GM18870 (cell line): Measurements from ENCODE around the gene EMC6.

Experiments
- ATAC-seq: cut with Tn5 transposase; IDR thresholded peaks from one replicate; pipeline ENCODE4 v1.9.1; 2021; ENCODE audit warnings: moderate library complexity; ENCODE audit not compliant: unreplicated experiment

The EMC6 gene

DNA sequence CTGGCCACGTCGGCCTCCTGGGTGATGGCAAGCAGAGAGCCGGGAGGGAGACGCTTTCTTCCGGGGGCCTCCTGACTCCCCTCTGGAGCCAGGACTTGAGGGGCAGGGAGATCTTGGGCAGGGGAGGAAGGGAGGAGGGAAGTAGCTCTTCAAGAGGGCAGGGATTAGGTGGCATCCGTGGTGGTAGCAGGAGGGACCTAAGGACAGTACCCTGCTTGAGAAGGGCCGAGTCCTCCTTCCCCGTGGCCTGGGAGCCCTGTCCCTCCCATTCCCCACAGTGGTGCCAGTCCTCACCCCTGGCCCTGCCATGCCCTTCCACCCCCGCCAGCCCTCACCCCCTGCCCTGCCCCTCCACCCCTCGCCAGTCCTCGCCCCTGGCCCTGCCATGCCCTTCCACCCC is 12.8 kb upstream of the EMC6 start:
- no peak for ATAC-seq

DNA sequence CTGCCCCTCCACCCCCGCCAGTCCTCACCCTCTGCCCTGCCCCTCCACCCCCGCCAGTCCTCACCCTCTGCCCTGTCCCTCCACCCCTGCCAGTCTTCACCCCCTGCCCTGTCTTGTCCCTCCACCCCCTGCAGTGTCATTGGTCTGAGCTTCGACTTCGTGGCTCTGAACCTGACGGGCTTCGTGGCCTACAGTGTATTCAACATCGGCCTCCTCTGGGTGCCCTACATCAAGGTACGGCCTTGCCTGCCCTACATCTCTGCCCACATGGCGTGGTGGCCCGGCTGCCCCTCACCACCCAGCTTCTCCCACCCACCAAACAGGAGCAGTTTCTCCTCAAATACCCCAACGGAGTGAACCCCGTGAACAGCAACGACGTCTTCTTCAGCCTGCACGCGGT is 12.3 kb upstream of the EMC6 start:
- no peak for ATAC-seq

DNA sequence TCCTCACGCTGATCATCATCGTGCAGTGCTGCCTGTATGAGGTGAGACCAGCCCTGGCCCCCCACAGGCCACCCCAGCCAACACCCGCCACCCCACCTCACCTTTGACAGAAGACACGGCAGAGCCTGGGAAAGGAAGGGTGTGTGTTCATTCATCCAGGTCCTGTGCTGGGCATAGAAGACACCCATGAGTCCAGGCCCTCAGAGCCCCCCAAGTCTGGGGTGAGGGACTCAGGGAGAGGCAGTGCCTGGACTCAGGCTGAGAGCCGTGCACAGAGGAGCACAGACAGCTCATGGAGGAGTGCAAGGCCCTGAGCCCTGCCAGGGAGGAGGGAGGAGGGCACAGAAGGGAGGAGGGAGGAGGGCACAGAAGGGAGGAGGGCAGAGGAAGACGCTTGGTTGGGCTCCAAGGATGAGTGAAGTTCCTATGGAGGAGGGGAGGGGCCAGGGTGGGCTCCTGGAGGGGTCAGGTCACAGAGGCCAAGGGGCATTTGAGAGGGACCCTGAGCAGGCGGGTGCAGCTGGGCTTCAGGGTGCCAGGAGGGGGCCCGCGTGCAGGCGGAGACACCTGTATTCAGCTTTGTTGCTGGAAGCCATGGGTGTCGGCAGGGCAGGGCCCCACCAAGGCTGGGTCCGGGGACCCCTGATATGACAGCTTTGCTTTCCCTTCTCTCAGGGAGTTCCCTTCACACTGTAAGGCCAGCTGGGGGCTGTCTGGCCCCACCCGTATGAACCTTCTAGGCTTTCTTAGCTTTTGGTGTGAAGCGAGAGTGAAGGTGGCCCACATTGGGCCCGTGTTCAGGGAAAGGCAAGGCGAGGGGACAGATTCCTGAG is 11.6 kb upstream of the EMC6 start:
- no peak for ATAC-seq

DNA sequence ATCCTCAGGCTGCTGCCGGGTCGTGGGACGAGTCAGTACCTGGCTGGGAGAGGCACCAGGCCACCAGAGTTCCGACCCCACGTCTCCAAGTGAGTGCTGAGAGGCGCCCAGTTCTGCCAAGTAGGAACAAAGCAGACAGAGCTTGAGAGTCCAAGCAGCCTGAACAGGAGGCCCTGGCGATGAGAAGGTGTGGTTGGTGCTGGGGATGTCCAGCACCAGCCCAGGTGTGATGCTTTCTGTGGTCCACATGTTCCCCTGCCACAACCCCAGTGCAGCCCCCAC is 11.1 kb upstream of the EMC6 start:
- no peak for ATAC-seq

DNA sequence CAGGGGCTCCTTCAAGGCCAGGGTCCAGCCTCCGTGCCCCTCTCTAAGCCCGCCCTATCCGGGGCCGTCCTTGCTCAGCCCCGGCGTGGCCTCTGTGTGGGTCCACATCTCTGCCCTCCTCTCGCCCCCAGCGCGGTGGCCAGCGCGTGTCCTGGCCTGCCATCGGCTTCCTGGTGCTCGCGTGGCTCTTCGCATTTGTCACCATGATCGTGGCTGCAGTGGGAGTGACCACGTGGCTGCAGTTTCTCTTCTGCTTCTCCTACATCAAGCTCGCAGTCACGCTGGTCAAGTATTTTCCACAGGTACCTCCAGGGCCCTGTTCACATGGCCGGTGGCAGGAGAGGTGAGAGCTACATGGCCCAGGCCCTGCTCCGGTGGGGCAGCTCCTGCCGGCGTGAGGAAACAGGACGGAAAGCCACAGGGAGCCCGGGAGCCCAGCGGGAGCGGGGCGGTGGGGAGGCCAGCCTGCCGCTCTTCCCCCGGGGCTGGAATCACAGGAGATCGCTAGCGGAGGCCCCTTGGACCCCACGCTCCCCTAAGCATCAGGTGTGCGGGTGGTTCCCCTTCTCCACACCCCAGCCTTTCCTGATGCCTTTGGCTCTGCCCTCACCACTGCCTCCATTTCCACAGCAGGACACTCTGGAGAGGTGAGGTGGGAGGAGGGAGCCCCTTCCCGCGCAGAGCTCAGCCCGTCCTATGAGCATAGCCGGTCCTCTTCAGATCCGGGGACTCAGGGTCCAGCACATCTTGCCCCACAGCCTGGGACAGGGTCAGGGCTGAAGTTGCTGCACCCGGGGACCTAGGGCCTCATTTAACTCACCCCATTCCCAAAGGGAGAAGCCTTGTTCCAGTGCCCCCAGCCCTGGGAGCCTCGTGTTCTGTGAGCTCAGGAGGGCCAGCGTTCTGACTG is 10.5 kb upstream of the EMC6 start:
- no peak for ATAC-seq

DNA sequence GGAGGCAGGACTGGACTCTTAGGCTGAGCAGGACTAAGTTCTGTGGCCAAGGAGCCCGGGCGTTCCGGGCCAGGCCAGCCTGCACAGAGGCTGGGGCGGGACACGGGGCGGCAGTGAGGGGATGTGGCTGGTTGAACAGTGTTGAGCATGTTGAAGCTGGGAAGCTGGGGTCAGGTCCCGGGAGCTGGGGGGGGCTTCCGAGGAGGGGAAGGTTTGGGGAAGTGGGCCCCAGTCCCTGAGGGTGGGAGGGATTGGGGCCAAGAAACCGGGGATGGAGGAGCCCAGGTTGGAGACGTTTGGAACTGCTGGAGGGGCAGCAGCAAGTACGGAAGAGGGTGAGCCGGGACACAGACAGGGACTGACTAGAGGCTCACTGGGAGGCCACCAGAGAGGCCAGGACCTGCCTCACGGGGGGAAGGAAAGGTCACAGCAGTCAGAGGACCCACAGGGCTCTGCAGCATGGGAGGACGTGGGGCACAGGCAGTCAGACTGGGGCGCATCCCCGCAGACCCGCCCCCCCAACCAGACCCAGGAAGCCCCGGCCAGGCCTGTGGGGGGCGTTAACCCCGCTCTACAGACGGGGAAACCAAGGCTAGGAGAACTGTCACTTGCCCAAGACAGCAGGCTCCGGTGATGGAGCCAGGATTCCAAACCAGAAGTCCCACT is 9.7 kb upstream of the EMC6 start:
- no peak for ATAC-seq

DNA sequence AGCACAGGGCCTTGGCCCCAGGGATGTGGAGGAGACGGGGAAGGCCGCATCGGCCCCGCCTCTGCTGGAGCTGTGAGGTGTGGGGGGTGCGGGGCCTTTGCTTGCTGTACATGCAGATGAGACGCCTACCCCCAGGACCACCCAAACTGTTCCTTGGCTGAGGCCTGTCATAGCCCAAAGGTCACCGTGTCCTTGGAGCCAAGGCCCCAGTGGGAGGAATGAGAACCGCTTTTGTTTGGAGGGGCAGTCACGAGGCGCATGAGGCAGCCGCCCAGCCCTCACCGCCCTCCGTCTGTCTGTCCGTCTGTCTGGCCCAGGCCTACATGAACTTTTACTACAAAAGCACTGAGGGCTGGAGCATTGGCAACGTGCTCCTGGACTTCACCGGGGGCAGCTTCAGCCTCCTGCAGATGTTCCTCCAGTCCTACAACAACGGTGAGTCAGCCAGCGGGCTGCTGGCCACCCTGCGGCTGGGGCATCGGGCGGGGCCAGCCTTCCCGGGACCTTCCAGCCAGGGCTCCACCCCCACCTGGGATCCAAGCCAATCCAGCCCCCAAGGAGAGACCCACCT is 9.0 kb upstream of the EMC6 start:
- ATAC-seq, result no peak

DNA sequence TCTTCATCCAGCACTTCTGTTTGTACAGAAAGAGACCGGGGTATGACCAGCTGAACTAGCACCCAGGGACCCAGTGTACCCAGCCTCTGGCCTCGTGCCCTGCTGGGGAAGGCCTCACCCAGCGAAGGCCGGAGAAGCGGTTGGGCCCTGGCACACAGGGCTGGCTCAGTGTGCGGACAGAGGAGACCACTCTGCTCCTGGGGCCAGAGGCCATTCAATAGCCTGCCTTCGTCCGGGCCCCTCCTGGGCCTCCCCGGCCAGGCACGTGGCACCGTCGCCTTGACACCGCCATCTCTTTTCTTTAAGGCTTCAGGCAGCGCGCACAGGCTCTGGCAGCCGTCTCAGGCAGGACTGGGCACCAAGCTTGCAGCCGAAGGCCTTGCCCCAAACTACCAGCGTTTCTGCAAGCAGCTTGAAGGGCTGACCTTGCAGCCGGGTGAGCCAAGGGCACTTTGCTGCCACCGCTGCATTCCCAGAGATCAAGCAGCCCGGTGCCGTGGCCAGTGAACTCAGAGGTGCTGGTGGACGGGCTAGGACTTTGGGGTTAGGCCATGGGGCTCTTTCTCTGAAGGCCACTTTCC is 8.2 kb upstream of the EMC6 start:
- ATAC-seq, result no peak

DNA sequence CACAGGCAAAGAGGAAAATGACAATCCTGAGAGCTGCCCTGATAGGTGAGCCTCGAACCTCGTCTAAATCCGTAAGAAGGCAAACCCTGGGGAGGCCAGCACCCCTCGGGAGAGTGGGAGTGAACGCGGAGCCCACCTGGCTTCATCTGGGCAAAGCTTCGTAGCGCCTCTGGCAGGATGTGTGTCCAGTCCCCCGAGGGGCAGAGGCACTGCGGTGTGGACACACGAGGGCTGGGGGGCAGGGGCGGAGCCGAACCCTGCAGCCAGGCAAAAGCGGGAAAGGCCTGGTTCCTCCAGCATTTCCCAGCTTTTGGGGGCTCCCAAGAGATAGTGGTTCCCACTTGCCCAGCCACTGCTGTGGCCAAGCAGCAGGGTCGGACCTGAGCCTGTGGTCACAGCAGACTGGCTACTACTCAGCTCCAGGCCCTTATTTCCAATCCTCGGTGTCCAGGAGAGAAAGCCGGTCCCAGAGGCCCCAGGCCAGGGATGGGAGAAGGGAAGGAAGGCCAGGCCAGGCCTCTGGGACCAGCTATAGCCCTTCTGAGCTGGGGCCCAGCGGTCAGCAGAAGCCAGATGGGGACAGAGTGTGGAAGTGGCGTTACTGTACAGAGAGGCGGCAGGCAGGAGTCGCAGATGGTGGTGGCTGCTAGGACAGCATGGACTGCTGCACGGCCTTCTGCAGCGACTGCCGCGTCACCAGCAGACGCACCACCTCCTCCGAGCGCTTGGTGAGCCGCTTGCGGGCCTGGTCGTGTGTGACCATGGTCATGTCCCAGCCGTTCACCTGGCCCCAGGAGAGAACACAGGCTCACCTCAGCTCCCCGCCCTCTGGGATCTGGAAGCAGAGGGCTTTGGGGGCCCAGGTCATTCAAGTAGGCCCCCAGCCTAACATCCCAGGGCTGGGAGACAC is 5.3 kb upstream of the EMC6 start:
- ATAC-seq, result no peak

DNA sequence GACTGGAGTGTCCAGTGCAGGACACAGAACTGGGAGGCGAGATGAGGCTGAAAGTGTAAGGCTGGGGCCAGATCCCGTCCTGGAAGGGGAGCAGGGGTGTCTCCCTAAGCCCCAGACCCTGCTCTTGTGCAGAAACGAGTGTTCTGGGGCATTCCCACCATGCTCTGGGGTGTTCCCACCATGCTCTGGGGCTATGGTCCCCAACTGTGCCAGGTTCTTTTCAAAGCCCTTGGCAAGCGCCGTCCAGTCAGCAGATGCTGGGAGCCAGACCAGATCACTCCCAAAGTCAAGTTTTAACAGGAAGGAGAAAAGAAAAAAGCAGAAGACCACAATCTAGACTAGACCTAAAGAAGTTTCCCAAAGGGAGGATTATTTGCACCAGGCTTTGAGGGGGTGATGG is 2.8 kb upstream of the EMC6 start:
- no peak for ATAC-seq

DNA sequence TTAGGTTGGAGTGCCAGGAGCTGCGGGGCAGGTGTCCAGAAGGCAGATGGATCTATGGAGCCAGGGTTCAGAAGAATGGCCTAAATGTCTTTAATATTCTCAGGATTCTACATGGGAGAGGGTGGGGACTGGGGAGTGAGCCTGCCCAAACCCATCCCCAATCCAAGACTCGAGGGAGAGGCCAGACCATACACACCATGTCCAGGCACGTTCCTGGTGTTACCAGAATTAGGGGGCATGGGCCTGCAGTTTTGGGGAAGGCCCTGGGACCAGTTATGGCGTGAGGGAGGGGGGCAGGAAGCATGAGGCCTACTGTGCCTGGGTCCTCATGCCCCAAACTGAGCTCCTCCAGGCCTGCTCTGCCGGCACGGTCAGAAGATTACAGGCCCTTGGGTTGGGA is 2.1 kb upstream of the EMC6 start:
- ATAC-seq, result no peak

DNA sequence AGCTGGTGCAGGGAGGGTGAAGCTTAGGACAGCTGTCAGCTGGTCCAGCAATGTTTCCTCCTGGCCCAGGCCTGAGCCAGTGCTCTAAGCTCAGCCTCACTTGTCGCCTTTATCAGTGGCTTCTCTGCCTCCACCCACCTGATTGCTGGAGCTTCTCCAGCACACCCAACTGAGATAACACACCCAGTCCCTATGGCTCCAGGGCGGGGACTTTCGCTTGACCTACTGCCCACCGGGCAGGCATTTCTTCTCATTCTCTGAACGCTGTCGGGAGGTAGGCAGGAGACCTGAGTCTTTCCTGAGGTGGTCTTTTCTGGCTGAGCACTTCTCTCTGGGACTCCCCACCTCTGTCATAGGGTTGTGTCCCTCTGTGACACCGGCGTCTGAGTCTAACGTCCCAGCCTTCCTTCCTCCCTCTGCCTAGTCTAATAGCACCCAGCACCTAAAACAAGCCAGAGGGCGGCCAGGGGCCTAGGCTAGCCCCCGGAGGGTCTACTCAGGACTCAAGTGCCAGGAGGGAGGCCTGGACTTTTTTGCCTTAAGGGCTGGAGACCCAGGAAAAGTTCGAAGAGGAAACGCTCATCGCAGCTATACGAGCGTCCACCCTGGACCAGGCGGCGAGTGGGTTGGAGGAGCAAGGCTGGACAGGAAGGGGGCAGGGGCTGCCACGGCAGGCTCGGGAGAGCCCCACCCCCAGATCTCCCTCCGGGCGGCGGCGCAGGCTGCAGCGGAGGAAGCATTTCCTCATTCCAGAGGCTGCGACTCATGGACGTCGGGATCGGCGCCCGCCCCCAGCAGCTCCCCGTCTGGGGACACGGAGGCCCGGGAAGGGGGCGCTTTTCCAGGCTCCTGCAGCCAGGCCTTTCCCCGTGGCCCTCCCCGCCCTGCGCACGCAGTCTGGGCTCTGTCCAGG is 990 bp upstream of the EMC6 start:
- no peak for ATAC-seq

DNA sequence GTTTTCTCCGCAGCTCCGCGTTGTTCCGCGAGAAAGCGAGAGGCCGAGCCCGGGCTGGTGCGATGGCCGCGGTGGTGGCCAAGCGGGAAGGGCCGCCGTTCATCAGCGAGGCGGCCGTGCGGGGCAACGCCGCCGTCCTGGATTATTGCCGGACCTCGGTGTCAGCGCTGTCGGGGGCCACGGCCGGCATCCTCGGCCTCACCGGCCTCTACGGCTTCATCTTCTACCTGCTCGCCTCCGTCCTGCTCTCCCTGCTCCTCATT is 404 bp downstream of the EMC6 start:
- no peak for ATAC-seq

DNA sequence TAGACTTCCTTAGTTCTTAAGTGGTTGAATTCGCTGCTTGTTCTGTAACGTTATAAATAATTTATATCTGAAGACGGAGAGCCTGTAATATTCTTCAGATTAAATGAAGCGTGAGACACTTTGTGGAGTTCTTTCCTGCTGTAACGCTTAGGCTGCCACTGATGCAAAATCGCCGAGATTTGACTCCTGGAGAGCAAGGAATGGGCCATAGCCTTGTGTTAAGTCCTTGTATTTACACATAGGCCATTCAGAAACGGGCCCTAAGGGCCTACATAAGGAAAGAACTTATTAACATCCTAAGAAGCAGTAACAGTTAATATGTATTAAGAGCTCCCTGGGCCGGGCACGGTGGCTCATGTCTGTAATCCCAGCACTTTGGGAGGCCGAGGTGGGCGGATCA is 936 bp downstream of the EMC6 start:
- ATAC-seq, result no peak

DNA sequence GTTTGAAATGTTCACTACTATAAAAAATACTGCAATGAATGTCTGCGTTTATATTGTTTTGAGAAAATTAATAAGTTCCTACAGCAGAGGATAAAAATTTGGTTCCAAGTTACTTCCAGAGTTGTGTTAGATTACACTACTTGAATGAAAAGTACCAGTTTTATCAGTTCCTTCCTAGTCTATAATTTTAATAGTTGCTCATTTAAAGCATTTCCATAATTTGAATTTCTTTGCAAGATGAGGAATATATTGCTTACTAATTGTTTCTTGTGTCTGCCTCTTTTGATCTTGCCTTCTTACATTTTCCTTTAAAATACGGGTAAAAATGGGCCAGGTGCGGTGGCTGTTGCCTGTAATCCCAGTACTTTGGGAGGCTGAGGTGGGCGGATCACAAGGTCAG is 4.0 kb downstream of the EMC6 start:
- no peak for ATAC-seq

DNA sequence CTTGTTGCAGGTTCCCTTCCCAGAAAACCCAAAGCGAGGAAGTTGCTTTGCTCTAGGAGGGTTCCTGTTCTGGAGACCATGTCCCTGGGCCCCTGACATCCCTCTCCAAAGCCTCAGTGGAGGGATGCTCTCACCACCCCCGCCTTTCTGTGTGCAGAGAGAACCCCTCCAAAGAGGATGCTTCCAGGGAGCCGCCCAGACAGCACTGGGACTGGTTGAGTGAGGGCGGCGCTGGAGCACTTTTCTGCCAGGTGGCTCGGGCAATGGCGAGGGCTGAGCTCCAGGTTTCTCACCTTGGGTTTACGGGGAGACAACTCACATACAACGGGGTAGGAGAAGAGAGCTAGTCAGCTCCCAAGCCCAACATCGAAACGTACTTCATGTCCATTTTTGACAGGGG is 7.3 kb downstream of the EMC6 start:
- no peak for ATAC-seq

DNA sequence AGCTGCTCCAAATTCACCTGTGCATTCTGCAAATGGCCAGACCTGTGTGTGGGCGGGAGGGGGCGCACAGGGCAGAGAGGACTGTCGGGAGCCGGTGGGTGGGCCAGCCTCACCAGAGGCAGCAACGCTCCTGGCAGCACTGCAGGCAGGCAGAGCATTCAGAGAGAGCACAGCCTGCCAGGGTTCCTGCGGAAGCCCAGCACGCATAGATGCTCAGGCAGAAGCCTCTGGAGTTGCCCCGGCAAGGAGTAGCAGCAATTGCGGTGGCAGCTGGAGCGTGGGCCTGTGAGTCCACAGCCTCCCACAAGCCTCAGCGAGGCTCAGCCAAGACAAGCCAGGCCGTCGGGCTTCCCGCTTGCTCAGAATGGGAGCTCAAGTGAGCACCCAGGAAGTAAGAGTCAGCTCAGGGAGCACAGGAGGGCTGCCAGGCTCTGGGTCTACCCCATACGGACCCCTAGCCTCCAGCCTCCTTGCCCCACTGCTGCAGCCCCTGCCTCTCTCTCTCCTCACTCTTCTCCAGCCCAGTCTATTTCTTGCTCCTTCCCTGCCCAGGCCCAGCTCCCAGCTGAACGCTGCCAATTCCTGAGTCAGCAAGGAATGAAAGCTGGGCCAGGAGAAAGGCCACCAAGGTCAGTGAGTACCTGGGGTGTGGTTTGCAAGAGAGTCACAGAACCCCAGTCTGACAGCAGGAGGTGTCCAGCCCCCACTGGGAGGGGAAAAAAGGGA is 9.6 kb downstream of the EMC6 start:
- ATAC-seq, result no peak

DNA sequence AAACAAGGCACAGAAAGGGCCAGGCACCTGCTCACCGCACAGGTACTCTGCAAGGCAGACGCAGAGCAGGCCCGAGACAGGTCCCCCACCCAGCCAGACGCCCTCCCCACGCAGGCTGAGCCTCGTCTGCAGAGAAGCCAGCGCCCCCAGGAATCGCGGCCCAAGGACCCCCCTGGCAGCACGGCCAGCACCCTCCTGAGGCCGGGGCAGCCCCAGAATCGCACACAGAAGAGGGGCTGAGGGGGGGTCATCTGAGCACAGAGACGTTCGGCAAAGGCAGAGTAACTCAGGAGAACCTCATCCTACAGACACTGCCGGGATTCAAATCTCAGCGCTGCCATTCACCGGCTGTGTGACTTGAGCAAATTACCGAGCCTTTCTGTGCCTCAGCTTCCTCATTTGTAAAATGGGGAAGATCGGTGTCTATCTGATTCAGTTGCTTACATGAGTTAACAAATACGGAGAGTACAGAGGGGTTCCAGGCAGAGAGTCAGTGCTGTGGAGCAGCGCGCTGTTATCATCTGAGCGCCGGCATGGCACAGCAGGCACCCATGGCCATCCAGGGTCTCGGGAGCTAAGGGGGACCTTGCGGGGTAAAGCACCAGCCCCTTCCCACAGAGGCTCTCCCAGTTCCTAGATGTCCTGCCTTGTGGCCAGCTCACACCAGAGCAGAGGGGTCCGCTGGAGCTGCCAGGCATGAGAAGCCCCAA is 10.4 kb downstream of the EMC6 start:
- no peak for ATAC-seq
